ENCODE results near the gene NFE2L1.
A peak's percentile ranks its signal among the peaks of the same experiment; 100 is the strongest.
"Not testable (repeated sequence)": the region's sequence is repeated elsewhere in the genome, so short reads cannot be mapped to it uniquely, and the experiment has no call there.

The NFE2L1 gene, protein sequence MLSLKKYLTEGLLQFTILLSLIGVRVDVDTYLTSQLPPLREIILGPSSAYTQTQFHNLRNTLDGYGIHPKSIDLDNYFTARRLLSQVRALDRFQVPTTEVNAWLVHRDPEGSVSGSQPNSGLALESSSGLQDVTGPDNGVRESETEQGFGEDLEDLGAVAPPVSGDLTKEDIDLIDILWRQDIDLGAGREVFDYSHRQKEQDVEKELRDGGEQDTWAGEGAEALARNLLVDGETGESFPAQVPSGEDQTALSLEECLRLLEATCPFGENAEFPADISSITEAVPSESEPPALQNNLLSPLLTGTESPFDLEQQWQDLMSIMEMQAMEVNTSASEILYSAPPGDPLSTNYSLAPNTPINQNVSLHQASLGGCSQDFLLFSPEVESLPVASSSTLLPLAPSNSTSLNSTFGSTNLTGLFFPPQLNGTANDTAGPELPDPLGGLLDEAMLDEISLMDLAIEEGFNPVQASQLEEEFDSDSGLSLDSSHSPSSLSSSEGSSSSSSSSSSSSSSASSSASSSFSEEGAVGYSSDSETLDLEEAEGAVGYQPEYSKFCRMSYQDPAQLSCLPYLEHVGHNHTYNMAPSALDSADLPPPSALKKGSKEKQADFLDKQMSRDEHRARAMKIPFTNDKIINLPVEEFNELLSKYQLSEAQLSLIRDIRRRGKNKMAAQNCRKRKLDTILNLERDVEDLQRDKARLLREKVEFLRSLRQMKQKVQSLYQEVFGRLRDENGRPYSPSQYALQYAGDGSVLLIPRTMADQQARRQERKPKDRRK

DNA sequence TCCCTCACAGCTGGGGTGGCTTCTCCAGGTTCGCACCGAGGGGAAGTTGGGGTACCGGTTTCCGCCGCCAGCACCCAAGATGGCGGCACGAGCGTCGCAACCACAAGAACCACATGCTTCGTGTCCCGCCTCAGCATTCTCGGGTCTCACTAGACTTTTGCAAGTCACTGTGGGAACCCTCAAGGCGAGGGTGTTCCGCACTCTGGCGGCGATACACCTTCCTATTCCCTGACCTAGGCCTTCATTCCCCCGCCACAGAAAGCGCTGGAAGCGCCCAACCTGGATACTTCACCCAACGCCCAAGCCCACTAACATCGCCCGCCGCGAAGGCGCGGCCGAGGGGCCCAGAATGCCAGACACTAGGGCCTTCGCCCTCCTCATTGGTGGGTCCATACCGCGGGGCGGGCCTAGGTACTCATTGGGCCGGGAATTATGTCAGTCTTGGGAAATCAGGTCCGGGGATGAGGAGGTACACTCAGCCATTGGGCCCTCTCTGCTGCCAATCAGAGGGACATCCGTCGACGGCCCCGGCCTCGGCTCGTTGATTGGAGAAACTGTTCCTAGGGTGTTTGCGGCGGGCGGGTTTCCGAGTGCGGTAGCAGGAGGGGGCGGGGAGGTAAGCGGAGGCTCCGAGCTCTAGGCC is at the start of gene NFE2L1:
TSS of gene NFE2L1 (plus strand) at position 619 of the 643 bp plus-strand sequence. CDS start 2,760 bp downstream, outside the sequence.
- DNase-seq (ENCODE audit: low read depth in 2 of 2) = peak; percentile 86 to 95

DNA sequence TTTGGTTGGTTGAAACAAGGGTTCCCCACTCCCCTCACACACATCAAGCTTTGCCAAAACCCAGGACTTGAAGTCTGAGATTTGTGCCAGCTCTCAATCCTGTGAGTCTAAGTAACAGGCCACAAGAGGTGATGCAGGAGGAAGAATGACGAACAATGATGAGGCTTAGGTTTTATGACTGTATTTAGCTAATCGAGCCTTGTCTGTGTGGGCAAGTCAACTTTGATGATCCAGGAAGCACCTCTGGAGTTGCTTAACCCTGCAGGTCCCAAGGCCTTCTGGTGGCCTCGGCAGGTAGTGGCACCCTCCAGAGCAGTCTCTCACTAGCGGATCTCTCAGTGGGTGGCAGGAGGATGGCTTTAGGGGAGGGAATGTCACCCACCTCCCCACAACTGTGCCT is 48.6 kb upstream of the NFE2L1 start:
- DNase-seq (ENCODE audit: low read depth in 2 of 2) = no peak

- no peak for DNase-seq (ENCODE audit: low read depth in 2 of 2)
Observed at GRCh38 chr17:48001197-48001596, 47.0 kb upstream of the NFE2L1 start.

- not testable (repeated sequence) for DNase-seq (ENCODE audit: low read depth in 2 of 2)
Observed at GRCh38 chr17:48001657-48002056, 46.5 kb upstream of the NFE2L1 start.

- no peak for DNase-seq (ENCODE audit: low read depth in 2 of 2)
Observed at GRCh38 chr17:48002266-48002915, 45.8 kb upstream of the NFE2L1 start.

GRCh38 chr17:48002916-48003416 is 45.2 kb upstream of the NFE2L1 start:
- no peak for DNase-seq (ENCODE audit: low read depth in 2 of 2)

GRCh38 chr17:48003417-48004151 is 44.6 kb upstream of the NFE2L1 start:
- DNase-seq (ENCODE audit: low read depth in 2 of 2) = no peak

- no peak for DNase-seq (ENCODE audit: low read depth in 2 of 2)
Observed at GRCh38 chr17:48004983-48005382, 43.2 kb upstream of the NFE2L1 start.

DNA sequence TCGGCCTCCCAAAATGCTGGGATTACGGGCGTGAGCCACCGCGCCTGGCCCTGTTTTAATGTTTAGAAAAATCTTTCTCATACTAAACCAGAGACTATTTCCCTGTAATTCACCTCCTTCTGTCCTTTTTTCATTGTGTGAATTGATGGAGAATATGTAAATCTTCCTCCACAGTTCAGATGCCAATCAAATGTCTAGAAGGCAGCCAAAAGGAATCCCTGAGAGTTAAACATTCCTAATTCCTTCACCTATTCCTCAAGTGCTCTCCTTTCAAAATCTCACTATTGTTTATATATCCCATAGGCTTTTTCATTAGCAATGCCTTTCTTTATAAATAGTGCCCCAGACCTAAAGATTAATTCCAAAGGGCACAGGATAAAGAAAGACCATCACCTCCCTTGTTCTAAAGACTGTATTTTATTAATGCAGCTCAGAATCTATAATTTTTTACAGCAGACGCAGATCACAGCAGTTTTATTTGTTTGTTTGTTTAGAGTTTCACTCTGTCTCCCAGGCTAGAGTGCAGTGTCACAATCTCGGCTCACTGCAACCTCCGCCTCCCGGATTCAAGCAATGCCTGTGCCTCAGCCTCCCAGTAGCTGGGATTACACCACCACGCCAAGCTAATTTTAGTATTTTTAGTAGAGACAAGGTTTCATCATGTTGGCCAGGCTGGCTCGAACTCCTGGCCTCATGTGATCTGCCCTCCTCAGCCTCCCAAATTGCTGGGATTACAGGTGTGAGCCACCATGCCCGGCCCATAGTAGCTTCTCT is 41.0 kb upstream of the NFE2L1 start:
- no peak for DNase-seq (ENCODE audit: low read depth in 2 of 2)

GRCh38 chr17:48010193-48010592 is 38.0 kb upstream of the NFE2L1 start:
- DNase-seq (ENCODE audit: low read depth in 2 of 2) = no peak

DNA sequence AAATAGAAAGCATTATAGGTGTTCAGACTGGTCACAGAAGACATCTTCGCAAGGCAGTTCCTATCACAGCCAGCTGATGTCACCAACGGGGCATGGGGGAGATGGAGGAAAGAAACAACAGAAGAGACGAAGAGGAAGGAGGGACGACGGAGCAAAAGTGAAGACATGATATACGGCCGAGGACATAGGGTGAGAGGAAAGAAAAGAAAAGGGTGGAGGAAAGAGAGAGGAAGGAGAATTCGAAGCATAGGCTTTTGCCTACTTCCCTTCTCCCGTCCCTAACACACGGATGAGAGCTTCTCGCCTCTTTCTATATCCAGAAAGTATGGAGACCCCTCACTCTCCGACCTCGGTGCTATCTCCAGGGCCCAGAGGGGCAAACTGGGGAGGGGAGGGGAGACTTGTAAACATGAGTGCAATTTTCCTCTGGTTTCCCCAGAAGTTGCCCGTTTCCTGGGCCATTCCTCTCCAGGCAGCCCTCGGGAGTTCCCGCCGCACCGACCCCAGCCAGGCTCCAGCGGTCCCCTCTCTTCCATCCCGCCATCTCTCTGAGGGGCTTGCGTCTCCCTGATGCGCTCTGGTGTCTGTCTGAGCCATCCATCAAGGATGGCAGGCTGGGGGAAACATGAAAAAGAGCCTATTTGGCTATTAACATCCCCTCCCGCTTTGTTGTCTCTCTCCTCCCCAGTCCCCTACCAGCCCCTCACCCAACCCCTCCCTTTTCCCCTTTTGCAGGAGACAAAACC is 36.6 kb upstream of the NFE2L1 start:
- no peak for DNase-seq (ENCODE audit: low read depth in 2 of 2)

GRCh38 chr17:48012151-48012520 is 36.0 kb upstream of the NFE2L1 start:
- peak in 1 of 2 donors; percentile 30 for DNase-seq (ENCODE audit: low read depth in 2 of 2)

DNA sequence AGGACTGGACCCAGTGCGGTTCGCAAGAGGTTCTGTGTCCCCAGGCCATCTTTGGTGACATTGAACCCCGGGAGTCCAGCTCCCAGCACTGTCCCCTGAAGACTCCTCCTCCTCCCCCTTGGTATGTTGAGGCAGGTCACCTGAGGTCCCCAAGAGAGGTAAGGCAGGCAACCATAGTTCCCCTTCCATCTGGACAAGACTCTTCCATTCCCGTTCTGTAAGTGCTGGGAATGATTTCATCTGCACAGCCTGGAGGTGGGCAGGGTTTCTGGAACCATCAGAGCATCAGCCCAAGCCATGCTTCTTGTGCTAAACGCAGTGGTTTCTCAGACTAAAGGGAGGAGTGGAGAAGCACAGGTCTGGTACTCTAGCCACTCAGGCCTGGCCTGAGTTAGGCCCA is 35.5 kb upstream of the NFE2L1 start:
- DNase-seq (ENCODE audit: low read depth in 2 of 2) = no peak

- no peak for DNase-seq (ENCODE audit: low read depth in 2 of 2)
Observed at GRCh38 chr17:48013876-48014594, 34.1 kb upstream of the NFE2L1 start.

GRCh38 chr17:48014595-48015111 is 33.5 kb upstream of the NFE2L1 start:
- DNase-seq (ENCODE audit: low read depth in 2 of 2) = no peak

- no peak for DNase-seq (ENCODE audit: low read depth in 2 of 2)
Observed at GRCh38 chr17:48016112-48016511, 32.0 kb upstream of the NFE2L1 start.

GRCh38 chr17:48017817-48018158 is 30.4 kb upstream of the NFE2L1 start:
- not testable (repeated sequence) for DNase-seq (ENCODE audit: low read depth in 2 of 2)

DNA sequence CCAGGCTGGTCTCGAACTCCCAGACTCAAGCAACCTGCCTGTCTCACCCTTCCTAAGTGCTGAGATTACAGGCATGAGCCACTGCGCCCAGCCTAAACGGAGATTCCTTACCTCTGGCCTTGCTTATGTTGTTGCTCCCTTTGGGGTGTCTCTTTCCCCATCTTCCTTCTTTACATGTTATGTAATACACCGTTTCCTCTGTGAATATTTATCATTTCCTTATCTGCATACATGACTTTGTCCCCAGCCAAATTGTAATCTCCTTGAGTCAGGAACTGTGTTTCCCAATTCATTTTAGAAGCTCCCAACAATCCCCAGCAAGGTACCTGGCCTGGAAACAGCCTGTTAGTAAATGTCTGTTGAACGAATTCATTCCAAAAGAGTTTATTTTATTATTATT is 26.2 kb upstream of the NFE2L1 start:
- DNase-seq (ENCODE audit: low read depth in 2 of 2) = no peak

- no peak for DNase-seq (ENCODE audit: low read depth in 2 of 2)
Observed at GRCh38 chr17:48022901-48023300, 25.3 kb upstream of the NFE2L1 start.

Measured in stimulated activated CD4-positive, alpha-beta T cell treated with anti-CD3 and anti-CD28 coated beads, Interleukin-1b, Interleukin-23, amount 100 ng/mL, for 1 hour (primary cell).